Right lobe of liver (tissue), 4 donors: ENCODE results near the gene VPREB3.

Source experiments
- POLR2A ChIP-seq: fragments of 450-650 bp; IDR thresholded peaks from one replicate; pipeline ENCODE4 v1.6.1; 2017; ENCODE audit warnings: antibody characterized with exemption, mild to moderate bottlenecking
- TF ChIP-seq, protein P1 (sequence below), 4 donors: fragments of 200-600 bp in 3 of 4; fragments of 450-650 bp in 1 of 4; IDR thresholded peaks; one replicate each; pipeline versions ENCODE4 v1.5.1 to v1.8.0; 2016 to 2022; ENCODE audit warnings: antibody characterized with exemption in 4 of 4, mild to moderate bottlenecking in 2 of 4
- donor health status: DM: no; HTN: no; CAD: no.
- donor health status: DM: no; HTN: no; CAD: no.
- donor health status: DM: no; HTN: yes; CAD: no.

DNA sequence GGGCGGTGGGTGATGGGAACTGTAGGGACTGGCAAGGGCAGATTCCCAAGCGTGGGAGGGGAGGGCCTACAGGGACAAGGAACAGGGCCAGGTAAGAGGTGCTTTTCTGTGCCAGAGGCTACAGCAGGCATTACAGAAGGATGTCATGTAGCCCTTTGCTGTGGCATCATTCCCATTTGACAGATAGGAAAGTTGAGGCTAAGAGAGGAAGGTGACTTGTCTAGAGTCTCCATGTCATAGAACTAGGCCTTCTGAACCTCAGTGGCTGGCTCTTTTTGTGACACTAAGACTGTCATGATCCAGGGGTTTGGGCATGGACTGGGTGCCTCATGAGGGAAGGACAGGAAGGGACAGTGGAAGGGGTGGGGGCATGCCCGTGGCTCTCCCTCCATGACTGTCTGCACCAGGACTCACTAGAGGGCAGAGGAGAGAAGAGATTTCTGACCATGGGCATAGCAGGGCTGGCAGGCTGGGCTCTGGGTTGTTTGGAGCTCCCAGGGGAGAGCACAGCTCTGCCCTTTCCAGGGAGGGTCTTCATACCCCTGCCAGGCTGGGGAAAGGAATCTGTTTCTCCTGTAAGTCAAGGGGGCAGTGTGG lies 21.7 kb upstream of the VPREB3 start:
- TF ChIP-seq, protein P1, sequence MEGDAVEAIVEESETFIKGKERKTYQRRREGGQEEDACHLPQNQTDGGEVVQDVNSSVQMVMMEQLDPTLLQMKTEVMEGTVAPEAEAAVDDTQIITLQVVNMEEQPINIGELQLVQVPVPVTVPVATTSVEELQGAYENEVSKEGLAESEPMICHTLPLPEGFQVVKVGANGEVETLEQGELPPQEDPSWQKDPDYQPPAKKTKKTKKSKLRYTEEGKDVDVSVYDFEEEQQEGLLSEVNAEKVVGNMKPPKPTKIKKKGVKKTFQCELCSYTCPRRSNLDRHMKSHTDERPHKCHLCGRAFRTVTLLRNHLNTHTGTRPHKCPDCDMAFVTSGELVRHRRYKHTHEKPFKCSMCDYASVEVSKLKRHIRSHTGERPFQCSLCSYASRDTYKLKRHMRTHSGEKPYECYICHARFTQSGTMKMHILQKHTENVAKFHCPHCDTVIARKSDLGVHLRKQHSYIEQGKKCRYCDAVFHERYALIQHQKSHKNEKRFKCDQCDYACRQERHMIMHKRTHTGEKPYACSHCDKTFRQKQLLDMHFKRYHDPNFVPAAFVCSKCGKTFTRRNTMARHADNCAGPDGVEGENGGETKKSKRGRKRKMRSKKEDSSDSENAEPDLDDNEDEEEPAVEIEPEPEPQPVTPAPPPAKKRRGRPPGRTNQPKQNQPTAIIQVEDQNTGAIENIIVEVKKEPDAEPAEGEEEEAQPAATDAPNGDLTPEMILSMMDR (IDR thresholded peaks at IDR 0.05): no peak
- TF ChIP-seq POLR2A: no peak
